Measurements from ENCODE around the gene ZNF787.

- TF ChIP-seq JUN (IDR thresholded peaks at IDR 0.05; ENCODE audit: borderline replicate concordance, insufficient read depth, insufficient read length, low read depth) (no peak), POLR2AphosphoS5 (IDR thresholded peaks at IDR 0.05; ENCODE audit: insufficient read depth, low read depth, low read length) (no peak)
- TF ChIP-seq, protein P1, sequence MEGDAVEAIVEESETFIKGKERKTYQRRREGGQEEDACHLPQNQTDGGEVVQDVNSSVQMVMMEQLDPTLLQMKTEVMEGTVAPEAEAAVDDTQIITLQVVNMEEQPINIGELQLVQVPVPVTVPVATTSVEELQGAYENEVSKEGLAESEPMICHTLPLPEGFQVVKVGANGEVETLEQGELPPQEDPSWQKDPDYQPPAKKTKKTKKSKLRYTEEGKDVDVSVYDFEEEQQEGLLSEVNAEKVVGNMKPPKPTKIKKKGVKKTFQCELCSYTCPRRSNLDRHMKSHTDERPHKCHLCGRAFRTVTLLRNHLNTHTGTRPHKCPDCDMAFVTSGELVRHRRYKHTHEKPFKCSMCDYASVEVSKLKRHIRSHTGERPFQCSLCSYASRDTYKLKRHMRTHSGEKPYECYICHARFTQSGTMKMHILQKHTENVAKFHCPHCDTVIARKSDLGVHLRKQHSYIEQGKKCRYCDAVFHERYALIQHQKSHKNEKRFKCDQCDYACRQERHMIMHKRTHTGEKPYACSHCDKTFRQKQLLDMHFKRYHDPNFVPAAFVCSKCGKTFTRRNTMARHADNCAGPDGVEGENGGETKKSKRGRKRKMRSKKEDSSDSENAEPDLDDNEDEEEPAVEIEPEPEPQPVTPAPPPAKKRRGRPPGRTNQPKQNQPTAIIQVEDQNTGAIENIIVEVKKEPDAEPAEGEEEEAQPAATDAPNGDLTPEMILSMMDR (IDR thresholded peaks at IDR 0.05; ENCODE audit: extremely low read depth in 1 of 2, insufficient read depth in 1 of 2, low read depth in 1 of 2, low read length in 2 of 2), result no peak
These were observed 19.7 kb upstream of the ZNF787 start, which contains the start of gene ZNF444 for GRCh38 chr19:56140583-56141416.

Measured in endothelial cell of umbilical vein (primary cell).